HepG2 (cell line): ENCODE measurements around the gene RGS19. TPM values are rescaled to one million over a fixed set of nuclear protein-coding genes. Genes with fewer than 3 reads are reported as not detected.

Experiments
- DMTF1 ChIP-seq: sonication (generic); formaldehyde crosslinking; IDR thresholded peaks from 2 replicates; pipeline ENCODE4 v1.4.0; 2020; ENCODE audit warnings: mild to moderate bottlenecking, missing genetic modification reagents
- EED ChIP-seq: sonication (generic); formaldehyde crosslinking; IDR thresholded peaks from 2 replicates; pipeline ENCODE4 v1.5.0; 2020; ENCODE audit warnings: mild to moderate bottlenecking, missing genetic modification reagents
- FOXA3 ChIP-seq: IDR thresholded peaks from 2 replicates; pipeline ENCODE4 v1.6.1; 2016; ENCODE audit warnings: missing genetic modification reagents, missing compliant biosample characterization
- HNF4A ChIP-seq: sonication (generic); formaldehyde crosslinking; IDR thresholded peaks from 2 replicates; pipeline ENCODE4 v1.4.0; 2020; ENCODE audit warnings: missing genetic modification reagents
- HOMEZ ChIP-seq: IDR thresholded peaks from 2 replicates; pipeline ENCODE4 v1.6.1; 2016; ENCODE audit warnings: low read depth
- HOXA9 ChIP-seq: sonication (generic); formaldehyde crosslinking; IDR thresholded peaks from 2 replicates; pipeline ENCODE4 v1.8.1; 2022; ENCODE audit warnings: missing genetic modification reagents, mild to moderate bottlenecking, moderate library complexity, borderline replicate concordance
- KDM4B ChIP-seq: sonication (generic); formaldehyde crosslinking; IDR thresholded peaks from 2 replicates; pipeline ENCODE4 v1.4.0; 2020; ENCODE audit warnings: missing genetic modification reagents
- MATR3 ChIP-seq: sonication (generic); formaldehyde crosslinking; IDR thresholded peaks from 2 replicates; pipeline ENCODE4 v1.4.0; 2020; ENCODE audit warnings: missing genetic modification reagents
- MLLT10 ChIP-seq: sonication (generic); formaldehyde crosslinking; IDR thresholded peaks from 2 replicates; pipeline ENCODE4 v1.4.0; 2020; ENCODE audit warnings: missing genetic modification reagents
- NCOA2 ChIP-seq: sonication (generic); formaldehyde crosslinking; IDR thresholded peaks from 2 replicates; pipeline ENCODE4 v1.8.0; 2022; ENCODE audit warnings: inconsistent platforms
- PATZ1 ChIP-seq: sonication (generic); formaldehyde crosslinking; IDR thresholded peaks from 2 replicates; pipeline ENCODE4 v1.4.0; 2020; ENCODE audit warnings: missing genetic modification reagents
- PRPF4 ChIP-seq: fragments of 200-400 bp; formaldehyde crosslinking; IDR thresholded peaks from 2 replicates; pipeline ENCODE4 v1.6.1; 2016; ENCODE audit warnings: low read length, low read depth; ENCODE audit not compliant: poor library complexity, severe bottlenecking
- SMARCC2 ChIP-seq: fragments of 450-650 bp; IDR thresholded peaks from 2 replicates; pipeline ENCODE4 v1.6.1; 2017; ENCODE audit warnings: antibody characterized with exemption, mild to moderate bottlenecking
- SNAPC2 ChIP-seq: sonication (generic); formaldehyde crosslinking; IDR thresholded peaks from 2 replicates; pipeline ENCODE4 v1.8.1; 2022; ENCODE audit warnings: mild to moderate bottlenecking, missing genetic modification reagents
- SP4 ChIP-seq: sonication (generic); formaldehyde crosslinking; IDR thresholded peaks from 2 replicates; pipeline ENCODE4 v1.8.1; 2023; ENCODE audit warnings: mild to moderate bottlenecking, missing genetic modification reagents
- SP5 ChIP-seq: IDR thresholded peaks from 2 replicates; pipeline ENCODE4 v1.6.1; 2016; ENCODE audit warnings: low read depth, borderline replicate concordance
- TP53 ChIP-seq: sonication (generic); formaldehyde crosslinking; conservative IDR thresholded peaks from 2 replicates; pipeline ENCODE4 v1.4.0; 2020; ENCODE audit warnings: missing genetic modification reagents
- ZNF282 ChIP-seq: fragments of 450-650 bp; IDR thresholded peaks from 2 replicates; pipeline ENCODE4 v1.6.1; 2018; ENCODE audit not compliant: partially characterized antibody
- ZNF30 ChIP-seq: sonication (generic); formaldehyde crosslinking; IDR thresholded peaks from 2 replicates; pipeline ENCODE4 v1.5.0; 2020; ENCODE audit warnings: mild to moderate bottlenecking, missing genetic modification reagents
- ZNF337 ChIP-seq: sonication (generic); formaldehyde crosslinking; IDR thresholded peaks from 2 replicates; pipeline ENCODE4 v1.5.1; 2020; ENCODE audit warnings: missing genetic modification reagents, low read depth, mild to moderate bottlenecking, borderline replicate concordance
- ZNF720 ChIP-seq: sonication (generic); formaldehyde crosslinking; IDR thresholded peaks from 2 replicates; pipeline ENCODE4 v1.4.0; 2020; ENCODE audit warnings: missing genetic modification reagents
- ZNF777 ChIP-seq: sonication (generic); formaldehyde crosslinking; IDR thresholded peaks from 2 replicates; pipeline ENCODE4 v1.4.0; 2020; ENCODE audit warnings: missing genetic modification reagents
- polyA plus RNA-seq, 8 experiments: library from polyadenylated mRNA; depleted of rRNA in 3 of 8; stranded (reverse) in 7 of 8; unstranded in 1 of 8; fragments of >200 nt; fragmentation: Illumina TruSeq in 4 of 8; extraction: Trizol in 4 of 8; gene quantifications; 2 replicates each; pipeline versions ENCODE4 v1.2.1 to v1.2.3, GENCODE V29; 2011 to 2016; ENCODE audit warnings: low read depth in 4 of 8, missing spikeins in 1 of 8, mixed read lengths in 1 of 8; ENCODE audit not compliant: insufficient read depth in 1 of 8
- total RNA-seq, 5 experiments: library from RNA; depleted of rRNA; stranded (reverse); fragments of >200 nt; fragmentation: Illumina TruSeq; extraction: Trizol; gene quantifications; 2 replicates each; pipeline ENCODE4 v1.2.3, GENCODE V29; 2016; ENCODE audit warnings: low read depth in 1 of 5
- TF ChIP-seq, protein P1 (sequence below): sonication (generic); formaldehyde crosslinking; IDR thresholded peaks from 2 replicates; pipeline ENCODE4 v1.4.0; 2020; ENCODE audit warnings: low read depth, missing genetic modification reagents

The RGS19 gene
- total and polyA plus RNA-seq, 2 of the 13 experiments (the other 11 are each of a cell fraction or from before 2014, with no cell fraction given), result 10.7 to 11.9 TPM

- TF ChIP-seq SMARCC2 (no peak), FOXA3 (CRISPR knock-in tag) (peak; percentile 61), PRPF4 (peak; percentile 99), SNAPC2 (no peak), ZNF777 (CRISPR knock-in tag) (no peak), HOXA9 (CRISPR knock-in tag) (peak; percentile 48; the same call in 1 of the 2 replicates), HNF4A (CRISPR knock-in tag) (peak; percentile 67), ZNF720 (no peak), SP4 (CRISPR knock-in tag) (no peak), PATZ1 (CRISPR knock-in tag) (peak; percentile 91), SP5 (CRISPR knock-in tag) (peak; percentile 83), EED (peak; percentile 93), MATR3 (CRISPR knock-in tag) (no peak), TP53 (CRISPR knock-in tag) (no peak), NCOA2 (CRISPR knock-in tag) (peak; percentile 62; the same call in 1 of the 2 replicates), DMTF1 (CRISPR knock-in tag) (peak; percentile 93), KDM4B (CRISPR knock-in tag) (peak; percentile 13; the same call in 1 of the 2 replicates), HOMEZ (CRISPR knock-in tag) (0 out of 2 replicates have a peak, but pooled peaks have one; percentile 36), ZNF30 (CRISPR knock-in tag) (no peak), ZNF337 (CRISPR knock-in tag) (0 out of 2 replicates have a peak, but pooled peaks have one; percentile 28), ZNF282 (no peak), MLLT10 (CRISPR knock-in tag) (no peak)
- TF ChIP-seq, protein P1, sequence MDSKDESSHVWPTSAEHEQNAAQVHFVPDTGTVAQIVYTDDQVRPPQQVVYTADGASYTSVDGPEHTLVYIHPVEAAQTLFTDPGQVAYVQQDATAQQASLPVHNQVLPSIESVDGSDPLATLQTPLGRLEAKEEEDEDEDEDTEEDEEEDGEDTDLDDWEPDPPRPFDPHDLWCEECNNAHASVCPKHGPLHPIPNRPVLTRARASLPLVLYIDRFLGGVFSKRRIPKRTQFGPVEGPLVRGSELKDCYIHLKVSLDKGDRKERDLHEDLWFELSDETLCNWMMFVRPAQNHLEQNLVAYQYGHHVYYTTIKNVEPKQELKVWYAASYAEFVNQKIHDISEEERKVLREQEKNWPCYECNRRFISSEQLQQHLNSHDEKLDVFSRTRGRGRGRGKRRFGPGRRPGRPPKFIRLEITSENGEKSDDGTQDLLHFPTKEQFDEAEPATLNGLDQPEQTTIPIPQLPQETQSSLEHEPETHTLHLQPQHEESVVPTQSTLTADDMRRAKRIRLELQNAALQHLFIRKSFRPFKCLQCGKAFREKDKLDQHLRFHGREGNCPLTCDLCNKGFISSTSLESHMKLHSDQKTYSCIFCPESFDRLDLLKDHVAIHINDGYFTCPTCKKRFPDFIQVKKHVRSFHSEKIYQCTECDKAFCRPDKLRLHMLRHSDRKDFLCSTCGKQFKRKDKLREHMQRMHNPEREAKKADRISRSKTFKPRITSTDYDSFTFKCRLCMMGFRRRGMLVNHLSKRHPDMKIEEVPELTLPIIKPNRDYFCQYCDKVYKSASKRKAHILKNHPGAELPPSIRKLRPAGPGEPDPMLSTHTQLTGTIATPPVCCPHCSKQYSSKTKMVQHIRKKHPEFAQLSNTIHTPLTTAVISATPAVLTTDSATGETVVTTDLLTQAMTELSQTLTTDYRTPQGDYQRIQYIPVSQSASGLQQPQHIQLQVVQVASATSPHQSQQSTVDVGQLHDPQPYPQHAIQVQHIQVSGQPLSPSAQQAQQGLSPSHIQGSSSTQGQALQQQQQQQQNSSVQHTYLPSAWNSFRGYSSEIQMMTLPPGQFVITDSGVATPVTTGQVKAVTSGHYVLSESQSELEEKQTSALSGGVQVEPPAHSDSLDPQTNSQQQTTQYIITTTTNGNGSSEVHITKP (CRISPR knock-in tag), result no peak; the same call in 1 of the 2 replicates
Measured at GRCh38 chr20:64035933-64036345, 43.4 kb downstream of the RGS19 start, which contains the start of gene C20orf204 (continued).
